Mesendoderm (in vitro differentiated cells): ENCODE results near the gene INHBB.
"Not testable (repeated sequence)": the region's sequence is repeated elsewhere in the genome, so short reads cannot be mapped to it uniquely, and the experiment has no call there.

Experiments used
- DNase-seq: peaks from one replicate; pipeline ENCODE4 v3.0.0; 2013
- H2AK5ac ChIP-seq: 2 replicates; pipeline ENCODE4 v1.6.1; 2013; ENCODE audit warnings: low read length, inconsistent platforms
- H2BK120ac ChIP-seq: 2 replicates; pipeline ENCODE4 v1.6.1; 2013; ENCODE audit warnings: low read depth, mild to moderate bottlenecking, low read length, moderate library complexity, mixed read lengths
- H2BK15ac ChIP-seq: replicated peaks from 2 replicates; pipeline ENCODE4 v1.6.1; 2013; ENCODE audit warnings: low read depth, mild to moderate bottlenecking, moderate library complexity
- H2BK5ac ChIP-seq: 2 replicates; pipeline ENCODE4 v1.6.1; 2013; ENCODE audit warnings: low read length, inconsistent platforms
- H3K18ac ChIP-seq: 2 replicates; pipeline ENCODE4 v1.6.1; 2013; ENCODE audit warnings: mild to moderate bottlenecking, low read length, mixed read lengths
- H3K23ac ChIP-seq: one replicate; pipeline ENCODE4 v1.6.1; 2013; ENCODE audit warnings: low read length
- H3K27ac ChIP-seq: 2 replicates; pipeline ENCODE4 v1.5.1; 2013; ENCODE audit warnings: low read depth, mild to moderate bottlenecking, inconsistent platforms, low read length, moderate library complexity
- H3K27me3 ChIP-seq: 2 replicates; pipeline ENCODE4 v1.6.1; 2013; ENCODE audit warnings: low read length, control low read depth, mild to moderate bottlenecking, inconsistent platforms; ENCODE audit not compliant: insufficient read depth, poor library complexity
- H3K36me3 ChIP-seq: 2 replicates; pipeline ENCODE4 v1.6.1; 2013; ENCODE audit warnings: low read length, inconsistent platforms; ENCODE audit not compliant: control insufficient read depth, insufficient read depth
- H3K4ac ChIP-seq: one replicate; pipeline ENCODE4 v1.6.1; 2013; ENCODE audit warnings: low read depth, mild to moderate bottlenecking, low read length, moderate library complexity
- H3K4me1 ChIP-seq: 2 replicates; pipeline ENCODE4 v1.6.1; 2013; ENCODE audit warnings: low read depth, low read length, inconsistent platforms; ENCODE audit not compliant: control insufficient read depth
- H3K4me2 ChIP-seq: 2 replicates; pipeline ENCODE4 v1.6.1; 2013; ENCODE audit warnings: low read length
- H3K4me3 ChIP-seq: 2 replicates; pipeline ENCODE4 v1.5.1; 2013; ENCODE audit warnings: mild to moderate bottlenecking, low read length
- H3K56ac ChIP-seq: one replicate; pipeline ENCODE4 v1.6.1; 2013; ENCODE audit warnings: low read length
- H3K79me1 ChIP-seq: 2 replicates; pipeline ENCODE4 v1.6.1; 2013; ENCODE audit warnings: low read length, inconsistent platforms
- H3K79me2 ChIP-seq: 2 replicates; pipeline ENCODE4 v1.6.1; 2013; ENCODE audit warnings: mild to moderate bottlenecking, low read length; ENCODE audit not compliant: control insufficient read depth, insufficient read depth
- H3K9ac ChIP-seq: 2 replicates; pipeline ENCODE4 v1.6.1; 2013; ENCODE audit warnings: low read length, inconsistent platforms
- H4K5ac ChIP-seq: one replicate; pipeline ENCODE4 v1.6.1; 2013; ENCODE audit warnings: low read length
- H4K8ac ChIP-seq: one replicate; pipeline ENCODE4 v1.6.1; 2013; ENCODE audit warnings: low read depth, mild to moderate bottlenecking, control low read depth, low read length, moderate library complexity
- WGBS: extraction: QIAGEN DNeasy Blood & Tissue Kit; methylation state at CpG from one replicate; pipeline ENCODE4 v1.1.7; 2013; ENCODE audit warnings: low lambda C conversion rate, missing lambda C conversion rate; ENCODE audit not compliant: insufficient coverage; ENCODE audit errors: extremely low coverage; 5-methylcytosine and 5-hydroxymethylcytosine counted together

The INHBB gene

DNA sequence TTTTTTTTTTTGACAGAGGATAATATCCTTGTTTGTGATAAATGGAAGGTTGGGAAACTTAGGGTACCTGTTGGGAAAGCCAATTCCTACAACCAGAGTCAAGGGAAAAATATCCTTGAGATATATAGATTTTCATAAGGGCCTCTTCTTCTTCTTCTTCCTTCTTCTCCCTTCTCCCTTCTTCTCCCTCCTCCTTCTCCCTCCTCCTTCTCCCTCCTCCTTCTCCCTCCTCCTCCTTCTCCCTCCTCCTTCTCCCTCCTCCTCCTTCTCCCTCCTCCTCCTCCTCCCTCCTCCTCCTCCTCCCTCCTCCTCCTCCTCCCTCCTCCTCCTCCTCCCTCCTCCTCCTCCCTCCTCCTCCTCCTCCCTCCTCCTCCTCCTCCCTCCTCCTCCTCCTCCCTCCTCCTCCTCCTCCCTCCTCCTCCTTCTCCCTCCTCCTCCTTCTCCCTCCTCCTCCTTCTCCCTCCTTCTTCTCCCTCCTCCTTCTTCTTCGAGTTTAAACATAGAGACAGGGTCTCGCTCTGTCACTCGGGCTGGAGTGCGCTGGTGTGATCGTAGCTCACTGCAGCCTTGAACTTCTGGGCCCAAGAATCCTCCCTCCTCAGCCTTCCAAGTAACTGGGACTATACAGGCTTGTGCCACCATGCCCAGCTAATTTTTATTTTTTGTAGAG is 24.9 kb upstream of the INHBB start:
- H3K56ac ChIP-seq, H3K4me3 ChIP-seq, H4K5ac ChIP-seq, H3K18ac ChIP-seq, H2BK15ac ChIP-seq, H2BK120ac ChIP-seq, DNase-seq, H3K36me3 ChIP-seq, H2AK5ac ChIP-seq, H3K27me3 ChIP-seq, H3K79me2 ChIP-seq, H3K9ac ChIP-seq, H3K4me2 ChIP-seq, H3K27ac ChIP-seq, H4K8ac ChIP-seq, H3K4ac ChIP-seq, H2BK5ac ChIP-seq, H3K4me1 ChIP-seq, H3K79me1 ChIP-seq, H3K23ac ChIP-seq: not testable (repeated sequence)
- WGBS, result no CpG with 5 or more reads among the region's 5 CpGs

GRCh38 chr2:120321721-120322284 is 24.1 kb upstream of the INHBB start:
- Histone ChIP-seq H3K79me1 (no peaks in the 10 kb centered on the region), H3K27ac (no peak overlapping the region), H2BK5ac (no peak overlapping the region), H2AK5ac (no peak overlapping the region), H3K9ac (no peak overlapping the region), H2BK15ac (no peak overlapping the region), H3K4me2 (no peak overlapping the region), H3K4me1 (no peaks in the 10 kb centered on the region), H4K5ac (no peak overlapping the region), H3K4ac (no peak overlapping the region), H3K18ac (no peak overlapping the region), H3K79me2 (no peaks in the 10 kb centered on the region), H4K8ac (no peak overlapping the region), H2BK120ac (no peak overlapping the region), H3K4me3 (no peak overlapping the region), H3K36me3 (no peaks in the 10 kb centered on the region), H3K23ac (no peak overlapping the region), H3K56ac (no peak overlapping the region), H3K27me3 (no peaks in the 10 kb centered on the region)
- no peak for DNase-seq
- WGBS, result no CpG with 5 or more reads among the region's 10 CpGs

DNA sequence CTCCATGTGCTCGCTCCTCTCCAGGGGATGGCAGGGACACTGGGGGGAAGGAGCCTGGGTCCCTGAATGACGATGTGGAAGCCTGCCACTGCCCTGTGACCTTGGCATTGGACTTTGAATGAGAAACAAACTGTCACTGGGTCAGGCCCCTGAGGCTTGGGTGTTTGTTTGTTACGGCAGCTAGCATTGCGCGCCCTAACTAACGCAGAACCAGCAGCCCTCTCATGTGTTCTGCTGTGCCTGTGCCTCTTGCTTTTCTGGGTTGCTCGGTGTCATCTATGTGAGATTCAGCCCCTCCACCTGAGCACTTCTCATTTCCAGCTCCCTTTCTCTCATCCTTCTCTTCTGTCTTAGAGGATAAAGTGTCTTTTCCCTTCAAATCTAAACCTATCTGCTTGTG is 23.6 kb upstream of the INHBB start:
- Histone ChIP-seq H2BK15ac (no peak overlapping the region), H3K56ac (no peak overlapping the region), H2BK5ac (no peak overlapping the region), H3K9ac (no peak overlapping the region), H3K23ac (no peak overlapping the region), H3K27me3 (no peaks in the 10 kb centered on the region), H3K79me2 (no peaks in the 10 kb centered on the region), H3K4me1 (no peaks in the 10 kb centered on the region), H3K79me1 (no peaks in the 10 kb centered on the region), H3K27ac (no peak overlapping the region), H4K8ac (no peak overlapping the region), H3K18ac (no peak overlapping the region), H4K5ac (no peak overlapping the region), H3K4me2 (no peak overlapping the region), H2BK120ac (no peak overlapping the region), H3K4me3 (no peak overlapping the region), H3K36me3 (no peaks in the 10 kb centered on the region), H2AK5ac (no peak overlapping the region), H3K4ac (no peak overlapping the region)
- no CpG with 5 or more reads among the region's 7 CpGs for WGBS
- DNase-seq, result no peak

DNA sequence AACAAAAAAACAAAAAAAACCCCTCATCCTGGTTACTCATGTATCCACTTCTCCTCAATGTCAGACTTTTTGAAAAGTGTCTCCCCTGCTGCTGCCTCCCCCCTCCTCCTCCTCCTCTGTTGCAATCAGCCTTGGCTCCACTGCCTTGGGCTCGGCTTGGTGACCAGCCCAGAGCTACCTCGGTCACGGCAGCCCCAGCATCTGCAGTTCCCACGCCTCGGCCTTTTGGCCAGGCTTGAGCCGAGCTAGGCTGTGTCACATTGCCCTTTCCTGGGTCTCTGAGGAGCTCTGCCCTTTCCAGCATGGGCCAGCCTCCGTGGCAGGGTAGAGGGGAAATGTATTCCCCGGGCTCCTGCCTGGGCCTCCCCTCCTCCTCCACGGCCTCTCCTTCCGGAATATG is 22.7 kb upstream of the INHBB start:
- no peak overlapping the region for H3K4me3 ChIP-seq
- H3K4me2 ChIP-seq, result no peak overlapping the region
- no peak overlapping the region for H3K4ac ChIP-seq
- no CpG with 5 or more reads among the region's 10 CpGs for WGBS
- H2BK15ac ChIP-seq, result no peak overlapping the region
- H3K18ac ChIP-seq, result no peak overlapping the region
- H3K36me3 ChIP-seq, result no peaks in the 10 kb centered on the region
- no peaks in the 10 kb centered on the region for H3K79me1 ChIP-seq
- no peak overlapping the region for H2BK5ac ChIP-seq
- H4K8ac ChIP-seq, result no peak overlapping the region
- H2AK5ac ChIP-seq, result no peak overlapping the region
- no peak overlapping the region for H4K5ac ChIP-seq
- no peaks in the 10 kb centered on the region for H3K4me1 ChIP-seq
- no peak overlapping the region for H3K9ac ChIP-seq
- no peak overlapping the region for H3K27ac ChIP-seq
- H3K56ac ChIP-seq, result no peak overlapping the region
- no peaks in the 10 kb centered on the region for H3K79me2 ChIP-seq
- H3K27me3 ChIP-seq, result no peaks in the 10 kb centered on the region
- H3K23ac ChIP-seq, result no peak overlapping the region
- no peak overlapping the region for H2BK120ac ChIP-seq
- DNase-seq, result no peak

DNA sequence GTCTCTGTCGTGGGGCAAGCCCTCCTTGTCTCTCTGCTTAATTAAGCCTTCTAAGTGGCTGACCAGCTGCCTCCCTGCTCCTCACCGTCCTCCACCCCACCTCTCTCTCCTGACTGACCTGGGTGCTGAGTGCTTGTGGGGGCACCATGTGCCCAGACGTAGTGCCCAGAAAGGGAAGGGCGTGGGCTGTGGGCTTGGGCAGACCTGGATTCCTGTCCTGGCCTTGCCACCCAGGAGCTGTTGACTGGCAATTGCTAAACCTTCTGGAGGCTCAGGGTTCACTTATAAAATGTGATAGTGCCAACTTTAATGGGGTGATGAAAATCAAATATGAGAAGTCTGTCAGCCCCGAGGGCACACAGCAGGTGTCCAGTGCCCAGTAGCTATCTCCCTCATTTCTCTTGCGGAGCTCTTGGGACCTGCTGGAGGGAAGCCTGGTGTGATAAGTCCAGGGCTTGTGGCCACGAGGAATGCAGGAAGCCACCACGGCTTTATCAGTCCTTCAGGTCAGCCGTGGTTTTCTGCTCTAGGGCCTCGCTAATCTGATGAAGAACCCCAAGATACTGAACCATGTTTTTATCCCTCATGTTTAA is 22.0 kb upstream of the INHBB start:
- no peak for DNase-seq
- Histone ChIP-seq H3K4me2 (no peak overlapping the region), H2BK5ac (no peak overlapping the region), H3K23ac (no peak overlapping the region), H3K9ac (no peak overlapping the region), H3K4me3 (no peak overlapping the region), H3K27ac (no peak overlapping the region), H4K8ac (no peak overlapping the region), H2AK5ac (no peak overlapping the region), H4K5ac (no peak overlapping the region), H3K36me3 (no peaks in the 10 kb centered on the region), H3K56ac (no peak overlapping the region), H3K4me1 (no peaks in the 10 kb centered on the region), H2BK120ac (no peak overlapping the region), H3K18ac (no peak overlapping the region), H3K79me1 (no peaks in the 10 kb centered on the region), H3K27me3 (no peaks in the 10 kb centered on the region), H2BK15ac (no peak overlapping the region), H3K79me2 (no peaks in the 10 kb centered on the region), H3K4ac (no peak overlapping the region)
- no CpG with 5 or more reads among the region's 10 CpGs for WGBS
